HG03439 (cell line): ENCODE data around the gene RNU6-7.

ENCODE experiments used
- ATAC-seq: cut with Tn5 transposase; IDR thresholded peaks from one replicate; pipeline ENCODE4 v1.9.1; 2021; ENCODE audit warnings: mild to moderate bottlenecking, moderate library complexity; ENCODE audit not compliant: unreplicated experiment

The RNU6-7 gene

DNA sequence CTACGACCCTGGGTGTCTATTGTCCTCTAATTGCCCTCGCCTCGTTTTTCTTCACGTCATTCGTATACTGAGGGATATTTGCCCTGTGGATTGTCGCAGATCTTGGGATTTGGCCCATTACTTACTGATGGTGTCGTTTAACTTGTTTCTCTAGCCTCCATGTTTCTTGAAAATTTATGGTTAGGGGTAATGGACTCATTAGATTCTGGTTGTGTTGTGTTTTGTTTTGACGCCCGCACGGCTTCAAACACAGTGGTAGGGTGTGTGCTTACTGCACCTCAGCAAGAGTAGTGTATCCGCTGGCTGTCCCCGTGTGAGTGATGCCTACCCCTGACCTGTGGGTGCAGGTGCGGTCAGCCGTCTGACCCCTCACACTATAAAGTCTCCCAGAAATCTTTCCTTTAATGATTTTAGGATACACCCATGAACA, 2.1 kb downstream of the RNU6-7 start:
- ATAC-seq = no peak

DNA sequence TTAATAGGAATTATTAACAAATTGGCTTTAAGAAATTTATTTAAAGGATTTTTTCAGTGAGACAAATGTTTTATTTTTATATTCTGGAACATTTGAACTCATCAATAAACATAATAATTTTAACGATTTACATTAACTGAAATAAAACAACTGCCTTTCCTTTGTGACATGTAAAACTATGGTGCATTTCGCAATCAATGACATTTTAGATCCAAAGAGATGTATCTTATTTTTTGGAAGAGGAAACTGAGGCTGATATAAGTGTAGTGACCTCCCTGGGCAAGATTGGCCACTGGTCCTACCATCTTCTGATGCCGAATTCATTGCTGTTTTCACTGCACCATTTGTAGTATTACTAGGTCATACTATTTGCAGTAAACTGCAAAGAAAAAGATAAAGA, 3.7 kb downstream of the RNU6-7 start:
- ATAC-seq = no peak

DNA sequence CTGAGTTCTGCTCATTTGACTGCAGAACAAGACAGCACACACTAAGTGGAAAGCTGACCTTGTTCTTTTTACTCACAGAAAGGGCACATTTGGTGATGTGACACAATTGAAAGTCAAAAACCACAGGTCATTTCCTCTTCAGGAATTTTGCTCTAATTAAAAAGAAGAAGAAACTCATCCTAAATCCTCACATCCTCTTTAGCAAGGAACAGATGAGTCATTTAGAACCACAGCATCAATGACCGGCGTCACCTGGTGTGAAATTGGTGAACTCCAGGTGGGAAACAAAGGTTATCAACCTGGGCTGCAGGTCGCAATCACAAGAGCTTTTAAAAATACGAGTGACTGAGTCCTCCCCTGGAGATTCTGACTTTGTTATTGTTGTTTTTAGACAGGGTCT, 4.1 kb downstream of the RNU6-7 start:
- ATAC-seq = no peak

DNA sequence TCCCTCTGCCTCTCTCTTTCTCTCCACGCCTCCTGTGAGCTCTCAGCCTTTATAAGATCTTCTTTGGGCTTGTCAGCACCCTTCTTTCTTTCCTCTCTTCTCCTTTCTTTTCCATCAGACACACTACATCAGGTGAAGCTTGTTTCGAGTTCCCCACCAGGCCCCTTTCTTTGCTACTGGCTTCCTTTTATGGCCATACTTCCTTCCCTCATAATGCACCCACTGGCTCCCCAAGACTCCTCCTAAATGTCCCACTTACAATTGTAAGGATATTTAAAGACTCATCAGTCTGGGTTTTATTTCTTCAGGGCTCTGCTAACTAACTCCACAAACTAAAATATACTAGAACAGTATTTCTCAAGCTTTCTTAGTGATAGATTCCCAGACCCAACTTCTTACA, 4.7 kb downstream of the RNU6-7 start:
- ATAC-seq = no peak

DNA sequence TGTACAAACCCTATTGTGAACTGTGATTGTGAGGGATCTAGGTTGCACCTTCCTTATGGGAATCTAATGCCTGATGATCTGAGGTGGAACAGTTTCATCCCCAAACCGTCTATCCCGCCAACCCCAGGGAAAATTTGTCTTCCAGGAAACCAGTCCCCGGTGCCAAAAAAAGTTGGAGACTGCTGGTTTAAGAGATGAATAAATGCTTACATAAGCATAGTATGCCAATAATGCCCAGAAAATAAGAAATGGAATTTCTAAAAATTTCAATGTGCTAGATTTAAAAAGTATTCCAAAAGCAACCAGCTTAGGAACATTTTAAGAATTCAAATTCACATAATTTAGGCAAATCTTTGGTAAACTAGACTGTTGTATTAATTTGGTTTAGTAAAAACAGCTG, 6.6 kb downstream of the RNU6-7 start:
- no peak for ATAC-seq

DNA sequence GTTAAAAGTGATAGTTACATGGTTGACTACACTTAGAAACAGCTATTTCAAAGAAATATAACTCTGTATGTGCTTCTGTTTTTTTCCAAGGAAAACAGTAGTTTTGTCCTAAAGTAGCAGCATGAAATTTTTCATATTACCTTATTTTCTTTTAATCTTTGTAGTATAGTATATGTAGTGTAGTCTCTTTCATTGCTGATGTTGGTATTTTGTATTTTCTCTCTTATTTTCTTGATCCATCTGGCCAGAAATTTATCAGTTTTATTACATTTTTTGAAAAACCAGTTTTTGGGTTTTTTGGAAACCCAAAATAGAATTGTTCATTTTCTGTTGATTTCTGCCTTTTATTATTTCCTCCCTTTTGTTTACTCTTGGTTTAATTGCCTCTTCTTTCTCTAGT, 7.6 kb downstream of the RNU6-7 start:
- ATAC-seq = no peak

DNA sequence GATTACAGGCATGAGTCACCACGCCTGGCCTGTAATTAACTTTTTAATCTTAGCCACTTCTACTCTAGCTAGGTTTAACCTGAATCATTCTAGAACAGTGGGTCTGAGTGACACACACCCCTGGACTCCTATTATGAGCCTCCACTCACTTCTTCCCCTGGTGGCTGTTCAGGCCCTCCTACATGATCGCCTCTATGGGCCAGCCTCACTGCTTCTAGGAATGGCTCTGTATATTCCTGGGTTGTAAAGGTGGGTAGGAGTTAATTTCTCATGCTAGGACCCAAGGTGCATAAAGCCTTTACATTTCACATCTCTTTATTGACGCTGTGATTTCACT, 9.2 kb downstream of the RNU6-7 start:
- ATAC-seq = no peak

DNA sequence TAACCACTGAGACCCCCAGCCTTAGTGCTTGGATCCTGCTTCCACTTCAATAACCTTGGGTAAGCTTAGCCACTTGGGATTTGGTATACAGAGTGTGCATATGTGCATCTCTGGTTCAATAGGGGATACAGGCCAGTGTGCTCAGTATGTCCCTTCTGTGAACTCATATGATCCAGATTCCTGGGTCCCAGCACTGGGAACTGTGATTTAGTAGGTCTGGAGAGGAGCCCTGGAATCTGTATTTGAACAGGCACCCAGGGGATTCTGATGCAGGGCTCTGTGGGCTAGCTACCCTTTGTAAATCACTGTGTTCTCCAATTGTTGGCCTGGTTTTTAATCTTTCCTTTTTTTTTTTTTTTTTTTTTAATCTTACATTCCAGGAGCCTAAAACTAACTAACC, 11.0 kb downstream of the RNU6-7 start:
- no peak for ATAC-seq

DNA sequence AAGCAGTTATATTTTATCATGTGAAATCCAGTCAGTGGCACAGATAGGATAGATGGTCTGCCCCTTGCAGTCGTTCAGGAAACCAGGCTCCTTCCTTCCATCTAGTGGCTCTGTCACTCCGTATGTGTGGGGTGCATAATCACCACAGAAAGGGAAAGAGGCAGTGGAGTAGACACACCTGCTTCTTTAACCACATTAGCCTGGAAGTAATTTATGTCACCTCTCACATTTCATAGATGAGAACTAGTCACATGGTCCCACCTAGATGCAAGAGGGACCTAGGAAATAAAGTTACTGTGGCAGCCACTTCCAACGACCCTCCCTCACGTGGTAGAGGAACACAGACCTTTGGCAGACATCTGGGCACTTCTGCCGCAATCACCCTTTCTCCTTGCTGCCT, 15.5 kb downstream of the RNU6-7 start:
- no peak for ATAC-seq

DNA sequence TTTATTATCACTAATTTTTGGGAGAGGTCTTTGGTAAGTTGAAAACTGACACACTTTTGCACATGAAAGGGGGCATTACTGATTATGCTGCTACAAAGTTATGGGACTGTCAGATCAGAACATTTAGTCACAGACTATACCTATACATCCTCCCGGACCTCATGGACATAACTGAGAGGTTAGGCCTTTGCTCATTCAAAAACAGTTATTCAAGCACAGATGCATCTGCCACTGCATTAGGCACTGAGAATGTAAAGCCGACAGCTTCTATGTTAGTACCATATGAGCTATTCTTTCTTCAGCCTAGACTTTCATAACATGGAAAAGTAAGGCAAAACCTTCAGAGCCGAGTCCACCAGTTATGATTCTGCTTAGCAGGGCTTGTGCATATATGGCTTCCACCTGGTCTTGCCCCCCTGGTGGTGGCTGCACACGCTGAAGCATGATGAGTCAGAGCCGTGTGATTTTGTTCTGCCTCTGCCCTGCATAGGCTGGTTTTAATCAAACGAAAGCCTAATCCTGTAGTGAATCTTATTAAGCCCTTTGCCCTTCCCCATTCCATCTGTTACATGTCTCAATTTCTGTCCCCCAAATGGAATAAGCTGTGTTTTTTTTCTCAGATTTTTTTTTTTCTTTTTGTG, 23.0 kb downstream of the RNU6-7 start:
- no peak for ATAC-seq

DNA sequence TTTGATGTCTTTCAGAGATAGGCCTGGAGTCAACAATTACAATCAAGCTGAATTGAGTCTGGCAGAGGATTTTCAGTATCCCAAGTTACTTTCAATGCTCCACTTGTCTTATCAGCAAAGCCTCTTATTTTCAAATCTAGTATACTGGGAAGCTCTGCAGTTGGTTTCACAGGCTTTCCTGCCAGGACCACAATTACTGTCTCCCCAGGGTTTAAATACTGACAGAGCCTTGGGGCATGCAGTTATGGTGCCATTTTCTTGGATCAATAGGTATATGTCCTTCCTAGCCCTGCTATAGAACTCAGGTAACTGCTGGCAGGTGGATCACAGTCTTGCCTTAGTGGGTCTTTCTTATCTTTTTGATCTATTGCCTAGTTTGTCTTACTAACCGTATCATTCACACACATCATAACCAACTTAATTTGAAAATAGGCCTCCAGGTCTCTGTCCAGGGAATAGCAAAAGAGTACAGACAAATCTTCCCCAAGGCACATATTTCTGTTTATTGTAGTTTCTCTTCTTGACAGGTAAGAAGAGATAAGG, 23.6 kb downstream of the RNU6-7 start:
- no peak for ATAC-seq

DNA sequence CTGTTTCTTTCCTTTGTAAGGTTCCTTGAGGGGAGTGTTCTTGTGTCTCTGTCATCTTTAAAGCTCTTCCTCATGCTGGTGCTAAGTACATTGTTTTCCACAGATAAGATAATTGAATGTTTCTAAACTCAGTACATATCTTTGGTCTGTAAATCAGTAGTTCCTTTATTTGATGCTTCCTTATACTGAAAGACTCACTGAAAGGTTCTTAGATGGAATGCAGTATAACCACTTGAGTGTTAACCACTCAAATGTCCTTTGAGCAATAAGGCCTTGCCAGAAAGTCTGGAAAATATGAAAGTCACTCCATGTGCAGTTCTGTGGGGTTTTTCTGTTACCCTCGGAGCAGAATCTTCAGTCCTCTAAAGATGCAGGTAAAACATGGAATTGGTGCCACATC, 24.2 kb downstream of the RNU6-7 start:
- ATAC-seq = no peak

DNA sequence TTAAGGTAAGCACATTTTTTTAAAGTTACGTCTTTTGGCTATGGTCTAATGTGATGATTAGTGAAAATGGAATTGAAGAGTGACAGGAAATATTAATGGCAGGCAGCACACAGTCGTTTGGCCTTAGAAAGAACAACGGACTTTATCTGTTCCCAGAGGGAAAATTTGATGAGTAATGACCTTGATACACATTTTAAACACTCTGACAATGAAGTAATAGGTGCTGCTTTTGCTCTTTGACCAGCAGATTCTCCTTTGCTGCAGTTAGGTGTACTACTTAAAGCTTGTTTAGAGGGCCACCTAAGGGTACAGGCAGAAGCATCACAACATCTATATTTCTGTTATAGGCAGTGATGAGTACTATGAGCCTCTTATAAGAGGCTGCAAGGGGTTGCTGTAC, 28.3 kb downstream of the RNU6-7 start:
- no peak for ATAC-seq

DNA sequence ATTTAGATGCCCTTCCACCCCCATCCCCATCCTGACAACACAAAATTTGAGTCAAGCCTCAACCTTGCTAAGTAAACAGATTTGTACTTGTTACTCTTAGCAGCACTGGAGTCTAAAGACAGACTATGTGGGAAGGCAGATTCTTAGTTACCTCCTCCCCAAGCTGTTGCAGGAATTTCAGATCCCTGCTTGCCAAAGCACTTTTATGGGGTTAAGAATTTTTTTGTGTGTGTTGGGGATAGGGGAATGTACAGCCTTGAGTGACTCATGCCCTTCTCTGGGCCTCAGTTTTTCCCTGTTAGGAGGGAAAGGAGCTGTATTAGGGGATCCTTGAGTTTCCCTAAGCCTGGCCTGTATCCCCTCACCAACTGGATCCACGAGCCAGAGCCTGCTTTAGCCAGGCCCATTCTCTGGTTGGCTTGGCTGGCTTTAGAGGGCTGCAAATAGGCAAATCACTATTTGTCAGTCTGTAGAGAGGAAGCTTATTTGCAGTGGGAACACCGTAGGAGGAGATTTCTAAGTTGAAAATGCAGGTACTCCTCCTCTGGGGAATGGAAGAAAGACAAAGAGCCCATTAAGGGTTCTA, 28.9 kb downstream of the RNU6-7 start:
- no peak for ATAC-seq

DNA sequence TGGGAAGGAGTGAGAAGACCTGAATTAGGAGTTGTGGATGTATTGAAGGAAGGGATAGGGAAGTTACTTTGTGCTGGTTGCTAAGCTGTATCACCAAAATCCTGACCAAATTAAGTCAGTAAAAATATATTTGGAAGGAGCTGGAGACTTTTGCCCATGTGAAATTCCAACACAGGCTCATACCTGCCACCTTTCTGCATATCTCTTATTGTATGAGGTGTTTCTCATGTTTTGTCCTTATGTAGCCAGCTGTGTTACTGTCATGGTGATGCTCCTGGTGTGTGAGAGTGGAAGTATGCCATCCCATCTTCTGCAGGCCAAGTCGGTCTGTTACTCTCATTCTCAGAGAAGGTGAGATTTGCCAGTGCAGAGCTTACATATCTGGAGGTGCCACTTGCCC, 30.6 kb downstream of the RNU6-7 start:
- no peak for ATAC-seq

DNA sequence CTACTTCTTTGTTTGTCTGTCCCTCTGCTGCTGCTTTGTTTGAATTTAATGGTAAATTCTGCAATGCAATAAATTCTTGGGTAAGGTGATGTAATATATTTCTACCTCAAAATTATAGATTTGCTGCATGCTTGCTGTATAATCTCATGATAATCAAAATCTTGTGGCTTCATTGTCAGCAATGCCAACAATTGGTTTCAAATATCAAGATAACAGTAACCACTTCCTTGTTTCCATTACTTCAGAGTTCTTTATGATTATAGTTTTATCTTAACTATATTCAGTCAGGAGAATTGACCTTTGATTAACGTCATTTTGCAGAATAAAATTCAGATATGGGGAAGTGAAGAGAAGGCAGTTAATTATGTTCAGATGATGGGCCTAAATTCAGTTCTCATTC, 31.4 kb downstream of the RNU6-7 start:
- ATAC-seq = no peak

DNA sequence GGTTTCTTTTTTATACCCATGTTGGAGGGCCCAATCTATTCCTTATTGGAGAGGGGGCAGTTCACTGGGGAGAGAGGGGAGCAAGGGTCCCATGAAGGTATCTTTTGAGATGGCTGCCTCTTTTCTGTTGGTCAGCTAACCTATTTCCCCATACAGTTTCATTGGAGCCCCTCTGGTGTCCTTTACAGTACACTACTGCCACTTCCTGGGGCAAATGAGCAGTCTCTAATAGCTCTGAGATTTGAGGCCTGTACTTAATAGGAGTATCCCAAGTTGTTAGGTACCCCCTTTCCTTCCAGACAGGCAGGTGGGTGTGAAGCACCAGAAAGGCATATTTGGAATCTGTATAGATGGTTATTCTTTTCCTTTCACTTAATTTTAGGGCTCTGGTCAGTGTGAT, 42.6 kb downstream of the RNU6-7 start:
- no peak for ATAC-seq

DNA sequence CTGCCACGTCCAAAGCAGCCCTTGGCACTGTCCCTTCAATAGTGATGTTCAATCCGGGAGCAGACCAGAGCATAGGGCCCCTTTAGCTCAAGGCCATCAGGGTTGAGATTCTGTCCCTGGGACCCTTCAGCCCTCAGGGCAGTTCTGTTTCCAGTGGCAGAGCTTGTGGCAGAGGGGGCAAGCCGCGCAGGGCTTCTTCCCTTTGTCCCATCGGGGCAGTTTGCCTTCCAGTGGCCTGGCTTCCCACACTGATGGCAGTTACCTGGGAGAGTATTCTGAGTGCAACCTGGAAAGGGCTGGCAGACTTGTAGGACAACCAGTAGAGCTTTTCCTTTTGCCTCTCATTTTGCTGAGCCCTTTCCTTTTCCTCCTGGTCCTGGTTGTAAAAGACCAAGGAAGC, 44.9 kb downstream of the RNU6-7 start:
- no peak for ATAC-seq

DNA sequence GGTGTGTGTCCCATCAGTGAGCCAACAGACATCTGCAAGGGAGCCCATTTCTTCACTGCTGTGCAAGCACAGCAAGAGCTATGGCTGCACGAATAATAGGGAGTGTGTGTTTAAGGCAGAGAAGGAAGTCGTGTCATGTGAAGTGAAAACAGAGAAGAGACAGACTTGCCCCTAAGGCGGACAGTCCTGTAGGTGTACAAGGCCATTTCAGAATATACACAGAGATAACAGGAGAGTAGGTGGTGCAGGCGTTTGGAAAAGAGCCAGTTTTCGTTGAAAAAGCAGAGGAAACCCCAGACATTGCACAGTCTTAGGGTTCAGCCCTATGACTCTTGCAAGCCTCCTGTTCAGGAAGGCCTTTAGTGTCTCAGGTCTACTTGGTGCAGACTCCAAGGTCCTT, 47.5 kb downstream of the RNU6-7 start:
- ATAC-seq = no peak

DNA sequence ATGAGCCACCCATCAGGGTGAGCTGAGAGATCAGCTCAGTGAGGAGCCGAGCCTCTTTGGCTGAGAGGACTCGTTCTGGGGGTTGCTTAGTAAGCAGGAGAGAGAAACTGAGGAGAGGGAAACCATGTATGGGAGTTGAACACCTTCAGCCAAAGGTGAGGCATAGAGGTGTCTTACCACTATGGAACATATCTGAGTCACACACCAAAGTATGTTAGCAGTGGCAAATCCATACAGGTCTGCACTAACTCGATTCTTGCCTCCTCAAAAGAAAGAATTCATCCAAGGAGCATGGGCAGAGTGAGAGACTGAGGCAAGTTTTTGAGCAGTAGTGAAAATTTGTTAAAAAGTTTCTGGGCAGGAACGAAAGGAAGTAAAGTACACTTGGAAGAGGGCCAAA, 47.9 kb downstream of the RNU6-7 start:
- ATAC-seq = no peak

DNA sequence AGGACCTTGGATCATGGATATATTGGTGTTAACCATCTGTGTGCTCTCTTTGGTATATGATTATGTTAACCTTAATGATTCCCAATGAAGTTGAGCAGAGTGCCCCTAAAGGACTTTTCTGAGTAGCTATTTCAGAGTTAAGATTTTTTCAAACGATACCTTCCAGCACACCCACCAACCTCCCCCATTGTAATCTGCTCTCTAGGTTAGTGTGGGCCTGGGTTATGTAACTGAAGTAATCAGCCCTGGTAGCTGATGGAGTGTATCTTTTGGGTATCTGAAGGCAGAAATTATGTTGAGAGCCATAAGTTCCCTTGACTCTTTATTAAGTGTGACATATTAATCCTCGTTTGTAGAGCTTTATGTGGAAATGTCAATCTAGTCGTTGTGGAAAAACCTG, 48.8 kb downstream of the RNU6-7 start:
- no peak for ATAC-seq

DNA sequence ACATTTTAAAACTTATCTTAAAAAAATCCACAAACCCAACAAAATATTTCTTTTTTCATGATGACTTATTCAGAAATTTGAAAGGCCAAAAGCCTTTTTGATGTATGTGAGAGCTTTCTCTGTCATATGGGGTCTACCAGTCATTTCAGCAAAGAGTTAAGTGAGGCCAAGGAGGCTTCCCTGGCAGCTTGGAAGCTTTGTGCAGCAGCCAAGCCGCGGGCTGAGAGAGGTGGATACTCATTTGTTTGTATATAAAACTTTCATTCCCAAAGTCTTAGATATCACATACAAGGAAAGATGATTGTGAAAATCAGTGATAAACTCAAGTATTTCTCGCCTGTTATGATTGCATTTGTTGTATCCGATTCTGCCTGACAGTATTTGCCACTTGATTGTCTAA, 49.7 kb downstream of the RNU6-7 start:
- no peak for ATAC-seq
